A673 (cell line): ENCODE measurements around the gene ATP8A1. TPM values are rescaled to one million over a fixed set of nuclear protein-coding genes. Genes with fewer than 3 reads are reported as not detected.

Source experiments
- BruUV-seq: library from RNA; stranded (reverse); fragments of 400-500 nt; replicated peaks from 2 replicates; lab custom pipeline; 2021; lab: Mats Ljungman, UMichigan
- CTCF ChIA-PET: fragments of 300-600 bp; sonication (Branson Sonifier 250); formaldehyde crosslinking; loops from one replicate; lab custom pipeline; 2022; ENCODE audit warnings: antibody characterized with exemption; lab: Charles Lee
- POLR2A ChIA-PET: fragments of 300-600 bp; sonication (Branson Sonifier 250); formaldehyde crosslinking; loops from one replicate; lab custom pipeline; 2022; ENCODE audit warnings: antibody characterized with exemption; ENCODE audit not compliant: low non-redundant PET; lab: Charles Lee
- DNase-seq: peaks from one replicate; pipeline ENCODE4 v3.0.0-alpha.2; 2015; ENCODE audit warnings: low spot score
- H3K27ac ChIP-seq: fragments of 200-600 bp; sonication (generic); 2 replicates; pipeline ENCODE4 v1.5.1; 2016; ENCODE audit warnings: mixed run types, low read depth, mild to moderate bottlenecking, mixed read lengths, antibody characterized with exemption, low read length; ENCODE audit not compliant: poor library complexity, severe bottlenecking
- H3K27me3 ChIP-seq: fragments of 200-600 bp; sonication (generic); replicated peaks from 2 replicates; pipeline ENCODE4 v1.6.1; 2017; ENCODE audit warnings: mixed run types, low read depth, mild to moderate bottlenecking, mixed read lengths, antibody characterized with exemption, low read length; ENCODE audit not compliant: insufficient read depth, poor library complexity
- H3K36me3 ChIP-seq: fragments of 200-600 bp; sonication (generic); 2 replicates; pipeline ENCODE4 v1.6.1; 2016; ENCODE audit warnings: mixed run types, mild to moderate bottlenecking, mixed read lengths, antibody characterized with exemption, low read length; ENCODE audit not compliant: insufficient read depth, poor library complexity, severe bottlenecking
- H3K4me1 ChIP-seq: fragments of 200-600 bp; sonication (generic); 2 replicates; pipeline ENCODE4 v1.6.1; 2017; ENCODE audit warnings: mixed run types, mild to moderate bottlenecking, mixed read lengths, antibody characterized with exemption, low read length; ENCODE audit not compliant: insufficient read depth, poor library complexity, severe bottlenecking
- H3K4me3 ChIP-seq: fragments of 200-600 bp; sonication (generic); 2 replicates; pipeline ENCODE4 v1.5.1; 2016; ENCODE audit warnings: low read depth, mixed run types, mild to moderate bottlenecking, mixed read lengths, low read length; ENCODE audit not compliant: poor library complexity, severe bottlenecking
- H3K9me3 ChIP-seq: fragments of 200-600 bp; sonication (generic); 2 replicates; pipeline ENCODE4 v1.6.1; 2016; ENCODE audit warnings: mixed run types, low read depth, mild to moderate bottlenecking, mixed read lengths, antibody characterized with exemption, low read length; ENCODE audit not compliant: poor library complexity, severe bottlenecking
- CTCF ChIP-seq: fragments of 300-800, 200-600 bp; sonication (generic); conservative IDR thresholded peaks from 2 replicates; pipeline ENCODE4 v1.5.1; 2017; ENCODE audit warnings: low read depth, mild to moderate bottlenecking, antibody characterized with exemption, low read length, moderate library complexity, mixed read lengths
- EZH2 ChIP-seq: fragments of 200-600 bp; sonication (generic); IDR thresholded peaks from 2 replicates; pipeline ENCODE4 v1.6.1; 2017; ENCODE audit warnings: borderline replicate concordance, low read depth, mild to moderate bottlenecking, mixed read lengths, antibody characterized with exemption, low read length; ENCODE audit not compliant: poor library complexity, severe bottlenecking
- intact Hi-C: fragments of 100-400 bp; cut with micrococcal nuclease; formaldehyde crosslinking; loops from one replicate; pipeline ENCODE4 v1.10.0; 2022; ENCODE audit not compliant: unreplicated experiment
- total RNA-seq: library from RNA; stranded (reverse); gene quantifications from 2 replicates; pipeline ENCODE4 v1.2.3, GENCODE V29; 2021

ATP8A1 gene
- total RNA-seq, 1 experiment from 2014 or later = 0.28 TPM

GRCh38 chr4:42364266-42365053, 292.4 kb downstream of the ATP8A1 start:
- Histone ChIP-seq H3K4me1 (no peaks in the 10 kb centered on the region), H3K4me3 (no peak overlapping the region), H3K9me3 (no peaks in the 10 kb centered on the region), H3K27ac (no peak overlapping the region), H3K36me3 (no peaks in the 10 kb centered on the region), H3K27me3 (peaks cover 2% of the 10 kb centered on the region)
- DNase-seq = no peak
- ChIA-PET CTCF (no interaction called here), POLR2A (no interaction called here)
- no peak for TF ChIP-seq EZH2
- TF ChIP-seq CTCF = no peak
- intact Hi-C loops = no loop called here
- BruUV-seq = no TSS peak

GRCh38 chr4:42363614-42364013, 293.3 kb downstream of the ATP8A1 start:
- TF ChIP-seq CTCF = no peak
- no peak for TF ChIP-seq EZH2
- no TSS peak for BruUV-seq
- Histone ChIP-seq H3K27me3 (peaks cover 4% of the 10 kb centered on the region), H3K36me3 (no peaks in the 10 kb centered on the region), H3K4me3 (no peak overlapping the region), H3K9me3 (no peaks in the 10 kb centered on the region), H3K27ac (no peak overlapping the region), H3K4me1 (no peaks in the 10 kb centered on the region)
- ChIA-PET CTCF (no interaction called here), POLR2A (no interaction called here)
- no peak for DNase-seq
- intact Hi-C loops = no loop called here

- BruUV-seq = no TSS peak
- H3K4me1 ChIP-seq = no peaks in the 10 kb centered on the region
- DNase-seq = no peak
- no peaks in the 10 kb centered on the region for H3K36me3 ChIP-seq
- no peak overlapping the region for H3K27ac ChIP-seq
- TF ChIP-seq CTCF (no peak), EZH2 (no peak)
- intact Hi-C loops = no loop called here
- no peak overlapping the region for H3K4me3 ChIP-seq
- ChIA-PET POLR2A (no interaction called here), CTCF (no interaction called here)
- H3K9me3 ChIP-seq = no peaks in the 10 kb centered on the region
- H3K27me3 ChIP-seq = peaks cover 4% of the 10 kb centered on the region
These were observed 294.3 kb downstream of the ATP8A1 start for GRCh38 chr4:42362591-42362990.
